GM12865 (cell line): ENCODE results near the gene POC1A.

ENCODE experiments used
- DNase-seq: peaks from one replicate; pipeline ENCODE4 v3.0.0; 2010; ENCODE audit warnings: low read depth
- H3K4me3 ChIP-seq: 2 replicates; pipeline ENCODE4 v1.5.1; 2011; ENCODE audit warnings: mild to moderate bottlenecking, low read depth, low read length, control low read depth
- TF ChIP-seq, protein P1 (sequence below): IDR thresholded peaks from 2 replicates; pipeline ENCODE4 v1.5.1; 2011; ENCODE audit warnings: low read length, control low read depth, low read depth, inconsistent platforms; ENCODE audit not compliant: insufficient read depth; ENCODE audit errors: missing control alignments

POC1A gene

DNA sequence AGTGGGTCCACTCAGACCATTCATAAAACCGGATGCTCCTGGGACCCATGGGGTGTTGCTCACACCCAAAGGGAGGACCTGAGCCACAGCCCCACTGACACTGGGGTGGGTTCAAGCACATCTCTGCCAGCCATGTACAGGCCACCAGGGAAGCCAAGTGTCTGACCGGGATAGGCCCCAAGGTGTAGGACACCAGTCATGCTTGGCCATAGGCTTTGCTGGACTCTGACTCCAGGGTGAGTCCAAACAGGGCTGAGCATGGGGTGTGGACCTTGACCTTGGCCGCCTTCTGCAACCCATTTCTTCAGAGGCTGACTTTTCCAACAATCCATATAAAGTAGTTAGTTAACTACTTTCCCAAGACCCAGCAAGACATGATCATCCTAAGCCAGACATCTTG is 66.5 kb downstream of the POC1A start:
- TF ChIP-seq, protein P1, sequence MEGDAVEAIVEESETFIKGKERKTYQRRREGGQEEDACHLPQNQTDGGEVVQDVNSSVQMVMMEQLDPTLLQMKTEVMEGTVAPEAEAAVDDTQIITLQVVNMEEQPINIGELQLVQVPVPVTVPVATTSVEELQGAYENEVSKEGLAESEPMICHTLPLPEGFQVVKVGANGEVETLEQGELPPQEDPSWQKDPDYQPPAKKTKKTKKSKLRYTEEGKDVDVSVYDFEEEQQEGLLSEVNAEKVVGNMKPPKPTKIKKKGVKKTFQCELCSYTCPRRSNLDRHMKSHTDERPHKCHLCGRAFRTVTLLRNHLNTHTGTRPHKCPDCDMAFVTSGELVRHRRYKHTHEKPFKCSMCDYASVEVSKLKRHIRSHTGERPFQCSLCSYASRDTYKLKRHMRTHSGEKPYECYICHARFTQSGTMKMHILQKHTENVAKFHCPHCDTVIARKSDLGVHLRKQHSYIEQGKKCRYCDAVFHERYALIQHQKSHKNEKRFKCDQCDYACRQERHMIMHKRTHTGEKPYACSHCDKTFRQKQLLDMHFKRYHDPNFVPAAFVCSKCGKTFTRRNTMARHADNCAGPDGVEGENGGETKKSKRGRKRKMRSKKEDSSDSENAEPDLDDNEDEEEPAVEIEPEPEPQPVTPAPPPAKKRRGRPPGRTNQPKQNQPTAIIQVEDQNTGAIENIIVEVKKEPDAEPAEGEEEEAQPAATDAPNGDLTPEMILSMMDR, result no peak
- no peak for DNase-seq
- no peak overlapping the region for H3K4me3 ChIP-seq

DNA sequence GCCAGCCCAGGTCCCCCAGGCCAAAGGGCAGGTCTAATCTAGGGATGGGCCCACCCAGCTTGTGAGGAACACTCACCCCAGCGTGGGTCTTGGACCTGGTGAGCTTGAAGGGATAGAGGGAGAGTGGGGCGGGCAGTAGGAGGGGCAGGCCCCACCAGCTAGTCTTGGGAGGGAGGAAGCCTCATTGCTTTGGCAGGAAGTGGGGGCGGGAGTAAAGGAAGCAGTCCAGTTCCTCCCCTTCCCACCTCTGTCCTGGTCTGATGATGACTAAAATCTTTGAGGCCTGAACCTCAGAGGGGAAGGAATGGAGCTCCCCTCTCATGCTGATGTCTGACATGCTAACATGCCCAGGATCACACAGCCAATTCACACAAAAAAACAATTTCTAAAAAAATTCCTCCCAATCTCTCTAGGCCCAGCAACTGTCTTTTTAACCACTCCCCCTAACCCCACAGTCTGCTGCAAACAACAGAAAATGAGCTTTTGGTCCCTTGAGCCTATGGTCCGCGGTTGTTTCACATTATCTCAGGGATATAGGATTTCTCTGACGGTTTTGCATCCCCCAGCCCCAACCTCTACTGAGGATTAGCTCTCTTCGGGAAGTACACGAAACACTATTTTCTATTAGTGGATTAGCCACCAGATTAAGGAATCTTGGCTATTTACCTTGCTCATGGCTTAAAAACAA is 67.1 kb downstream of the POC1A start:
- H3K4me3 ChIP-seq, result no peak overlapping the region
- TF ChIP-seq, protein P1, result no peak
- no peak for DNase-seq

DNA sequence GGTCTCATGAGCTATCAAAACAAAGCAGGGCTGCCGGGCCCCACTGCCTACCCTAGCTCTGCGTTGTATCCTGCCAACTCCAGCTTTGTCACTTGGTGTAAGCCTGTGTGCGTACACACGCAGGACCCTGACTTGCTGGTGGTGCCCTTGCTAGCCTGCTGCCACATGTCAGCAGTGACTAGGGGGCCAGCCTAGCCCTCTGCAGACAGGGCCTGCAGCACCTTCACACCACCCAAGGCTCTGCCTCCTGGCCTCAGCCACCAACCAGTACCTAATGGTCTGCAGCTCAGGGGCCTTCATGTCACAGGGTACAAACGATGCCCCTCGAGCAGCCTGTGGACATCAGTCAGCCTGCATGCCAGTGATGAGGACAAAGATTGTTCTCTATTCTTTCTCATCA is 67.8 kb downstream of the POC1A start:
- TF ChIP-seq, protein P1, result no peak
- DNase-seq, result no peak
- H3K4me3 ChIP-seq, result no peak overlapping the region

DNA sequence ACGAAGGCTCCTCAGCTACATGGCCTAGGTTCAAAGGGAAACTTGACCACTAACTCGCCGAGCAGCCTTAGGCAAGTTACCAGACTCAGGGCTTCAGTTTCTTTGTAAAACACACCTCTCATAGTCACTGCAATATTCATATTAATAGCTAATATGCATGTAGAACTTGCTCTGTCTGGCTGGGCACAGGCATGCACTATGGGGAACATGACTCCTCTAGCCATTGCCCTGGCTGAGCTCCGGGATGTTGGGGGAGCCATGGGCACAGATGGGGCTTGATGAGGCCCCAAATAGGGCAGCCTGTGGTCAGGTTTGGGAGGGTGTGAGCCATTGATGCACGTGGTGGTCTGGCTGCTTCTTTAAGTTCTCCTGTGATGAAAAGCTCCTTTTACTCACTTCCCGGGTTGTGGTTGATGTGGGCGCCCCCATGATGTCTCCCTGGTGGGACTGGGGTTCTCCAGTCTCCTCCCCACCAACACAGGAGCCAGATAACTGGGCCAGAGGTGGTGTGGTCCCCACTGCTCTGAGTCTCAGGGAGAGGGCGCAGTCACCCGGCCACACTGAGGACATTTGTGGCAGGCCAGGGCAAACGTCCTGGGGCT is 68.4 kb downstream of the POC1A start:
- no peak for DNase-seq
- TF ChIP-seq, protein P1, result no peak
- no peak overlapping the region for H3K4me3 ChIP-seq

DNA sequence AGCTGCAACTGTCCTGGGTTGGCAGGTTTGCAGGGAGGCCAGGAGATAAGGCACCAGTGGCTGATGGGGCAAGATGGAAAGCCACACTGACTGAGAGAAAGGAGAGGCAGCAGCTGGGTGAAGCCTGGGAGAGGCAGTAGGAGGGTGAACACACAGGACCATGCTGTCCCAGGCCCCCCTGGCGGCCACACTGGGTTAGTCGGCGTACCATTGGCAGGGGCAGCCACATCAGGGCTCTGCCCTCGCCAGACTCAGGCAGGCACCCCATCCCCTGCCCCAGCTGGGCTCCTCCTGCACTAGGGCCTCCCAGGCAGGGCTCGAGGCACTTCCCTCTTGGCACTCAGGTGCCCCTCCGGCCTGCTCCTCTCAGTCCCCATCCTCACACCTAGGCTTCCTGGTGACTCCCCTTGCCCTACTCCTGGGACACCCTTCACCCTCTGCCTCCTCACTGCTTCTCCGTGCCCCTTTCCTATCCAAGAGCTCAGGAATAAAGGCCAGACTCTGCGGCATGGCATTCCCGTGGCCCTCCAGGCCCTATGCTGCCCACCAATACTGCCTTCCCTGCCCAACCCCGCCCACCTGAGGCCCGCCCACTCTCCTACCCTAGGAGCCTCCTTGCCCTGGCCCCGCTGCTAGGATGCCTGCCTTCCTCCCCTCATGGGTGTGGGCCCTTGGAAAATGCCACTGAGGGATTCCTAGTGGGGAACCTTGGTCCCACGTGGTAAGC is 69.1 kb downstream of the POC1A start:
- no peak for DNase-seq
- H3K4me3 ChIP-seq, result no peak overlapping the region
- TF ChIP-seq, protein P1, result no peak

DNA sequence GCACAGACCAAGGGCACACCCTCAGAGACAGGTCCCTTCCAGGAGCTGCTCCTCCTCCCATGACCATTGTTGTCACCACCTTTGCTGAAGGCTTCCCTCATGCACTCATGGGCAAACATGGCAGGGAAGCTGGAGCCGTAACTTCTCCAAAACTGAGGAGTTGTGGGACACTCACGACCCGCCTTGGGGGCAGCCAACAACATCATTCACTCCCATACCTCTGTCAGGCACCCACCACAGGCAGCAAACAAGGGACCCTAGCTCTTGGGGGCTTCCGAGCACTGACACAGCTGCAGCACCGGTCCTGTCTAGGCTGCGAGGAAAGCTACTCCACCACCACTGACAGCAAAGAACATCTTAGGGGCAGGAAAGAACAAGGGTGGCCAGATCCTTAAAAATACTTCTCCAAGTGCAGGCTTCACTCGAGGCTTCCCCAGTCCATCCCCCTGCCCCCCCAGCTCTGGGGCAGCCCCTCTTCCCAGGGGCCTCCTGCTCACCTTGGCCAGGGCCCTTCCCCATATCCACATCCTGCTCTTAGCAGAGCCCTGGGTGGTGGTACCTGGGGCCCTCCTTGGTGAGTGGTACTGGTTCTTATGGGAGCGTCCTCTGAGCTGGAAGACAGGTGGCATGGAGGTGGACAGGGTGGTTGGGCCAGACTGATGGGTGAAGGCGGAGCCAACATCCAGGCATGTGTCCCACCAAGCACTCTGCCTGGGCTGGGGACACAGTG is 69.8 kb downstream of the POC1A start:
- TF ChIP-seq, protein P1, result no peak
- no peak overlapping the region for H3K4me3 ChIP-seq
- no peak for DNase-seq
